H1 (cell line): Measurements from ENCODE around the gene TMEM150B. TPM values are rescaled to one million over a fixed set of nuclear protein-coding genes. Genes with fewer than 3 reads are reported as not detected.

Source experiments
- CTCF ChIA-PET: fragments of 300-600 bp; sonication (Branson Sonifier 250); formaldehyde crosslinking; loops from one replicate; lab custom pipeline; 2021; ENCODE audit not compliant: partially characterized antibody; lab: Charles Lee
- POLR2A ChIA-PET: fragments of 300-600 bp; sonication (Branson Sonifier 250); formaldehyde crosslinking; loops from one replicate; lab custom pipeline; 2021; ENCODE audit warnings: inconsistent platforms; ENCODE audit not compliant: partially characterized antibody; lab: Charles Lee
- DNase-seq, 2 experiments: peaks; one replicate each; pipeline versions ENCODE4 v3.0.0 to v3.0.0-alpha.2; 2010 to 2022; ENCODE audit warnings: low spot score in 2 of 2, low read depth in 1 of 2, mixed read lengths in 1 of 2
- FAIRE-seq: peaks from 2 replicates; lab custom pipeline; 2011; peaks lifted over from hg19 to GRCh38; lab: Jason Lieb, UNC
- H2AFZ ChIP-seq: 2 replicates; pipeline ENCODE4 v1.8.1; 2012; ENCODE audit warnings: low read length, inconsistent platforms
- H2AK5ac ChIP-seq: 2 replicates; pipeline ENCODE4 v1.6.1; 2013; ENCODE audit warnings: low read depth, low read length
- H2BK120ac ChIP-seq: replicated peaks from 2 replicates; pipeline ENCODE3; 2013; ENCODE audit warnings: low read depth, low read length, inconsistent platforms
- H2BK12ac ChIP-seq: 2 replicates; pipeline ENCODE4 v1.6.1; 2013; ENCODE audit warnings: low read depth, low read length
- H2BK15ac ChIP-seq: 2 replicates; pipeline ENCODE4 v1.6.1; 2013; ENCODE audit warnings: low read length
- H2BK20ac ChIP-seq: 2 replicates; pipeline ENCODE4 v1.6.1; 2013; ENCODE audit warnings: low read length
- H2BK5ac ChIP-seq: 2 replicates; pipeline ENCODE4 v1.6.1; 2013; ENCODE audit warnings: low read depth, low read length
- H3K14ac ChIP-seq: 2 replicates; pipeline ENCODE4 v1.6.1; 2013; ENCODE audit warnings: inconsistent platforms; ENCODE audit not compliant: insufficient read length
- H3K18ac ChIP-seq: 2 replicates; pipeline ENCODE4 v1.6.1; 2013; ENCODE audit warnings: low read length; ENCODE audit errors: extremely low read depth
- H3K23ac ChIP-seq: 2 replicates; pipeline ENCODE4 v1.6.1; 2013; ENCODE audit warnings: inconsistent platforms; ENCODE audit not compliant: insufficient read length
- H3K23me2 ChIP-seq: 2 replicates; pipeline ENCODE4 v1.6.1; 2013; ENCODE audit warnings: low read depth, low read length
- H3K27ac ChIP-seq: 2 replicates; pipeline ENCODE4 v1.6.1; 2011; ENCODE audit warnings: low read depth, low read length, inconsistent platforms
- H3K27me3 ChIP-seq, 4 experiments: replicated peaks in 1 of 4; 1 replicate in 1 of 4; 2 replicates in 3 of 4; pipeline versions ENCODE4 v1.6.1 to v1.8.1; 2011 to 2013; ENCODE audit warnings: low read length in 3 of 4, mild to moderate bottlenecking in 3 of 4, inconsistent platforms in 2 of 4, mixed read lengths in 2 of 4, moderate library complexity in 1 of 4; ENCODE audit not compliant: control insufficient read depth in 3 of 4, insufficient read depth in 3 of 4; ENCODE audit errors: extremely low read depth in 1 of 4
- H3K36me3 ChIP-seq, 4 experiments: 2 replicates each; pipeline versions ENCODE4 v1.6.1 to v1.8.1; 2011 to 2013; ENCODE audit warnings: mild to moderate bottlenecking in 4 of 4, low read length in 3 of 4, moderate library complexity in 2 of 4, control low read depth in 1 of 4, inconsistent platforms in 1 of 4; ENCODE audit not compliant: insufficient read depth in 4 of 4, control insufficient read depth in 2 of 4
- H3K4ac ChIP-seq: replicated peaks from 2 replicates; pipeline ENCODE3; 2013; ENCODE audit warnings: low read length, low read depth, mixed read lengths, inconsistent platforms; ENCODE audit not compliant: insufficient read length
- H3K4me1 ChIP-seq, 4 experiments: replicated peaks in 1 of 4; 1 replicate in 1 of 4; 2 replicates in 3 of 4; pipeline versions ENCODE4 v1.6.1 to v1.8.1; 2011 to 2013; ENCODE audit warnings: low read length in 3 of 4, inconsistent platforms in 2 of 4, mixed read lengths in 1 of 4; ENCODE audit not compliant: insufficient read depth in 4 of 4, control insufficient read depth in 3 of 4
- H3K4me2 ChIP-seq, 2 experiments: 2 replicates each; pipeline versions ENCODE4 v1.6.1 to v1.8.1; 2011 to 2013; ENCODE audit warnings: low read depth in 2 of 2, low read length in 2 of 2, control low read depth in 1 of 2, inconsistent platforms in 1 of 2, mild to moderate bottlenecking in 1 of 2; ENCODE audit not compliant: insufficient read depth in 1 of 2
- H3K4me3 ChIP-seq, 4 experiments: fragments of 200-600, 300-600 bp in 1 of 4; sonication (generic), shearing (Covaris generic), sonication (Bioruptor Twin) in 1 of 4; 2 replicates each; pipeline versions ENCODE4 v1.5.1 to v1.8.1; 2011 to 2016; ENCODE audit warnings: low read length in 4 of 4, low read depth in 3 of 4, control low read depth in 2 of 4, inconsistent platforms in 2 of 4, mild to moderate bottlenecking in 2 of 4, mixed read lengths in 1 of 4, moderate library complexity in 1 of 4; ENCODE audit not compliant: insufficient read depth in 2 of 4; ENCODE audit errors: extremely low read depth in 1 of 4
- H3K56ac ChIP-seq: replicated peaks from 2 replicates; pipeline ENCODE3; 2013; ENCODE audit warnings: low read depth, mild to moderate bottlenecking, mixed read lengths, low read length, inconsistent platforms; ENCODE audit not compliant: insufficient read length
- H3K79me1 ChIP-seq: 2 replicates; pipeline ENCODE4 v1.6.1; 2013; ENCODE audit warnings: low read depth, low read length, control low read depth
- H3K79me2 ChIP-seq, 2 experiments: 2 replicates each; pipeline versions ENCODE4 v1.6.1 to v1.8.1; 2012 to 2013; ENCODE audit warnings: low read length in 2 of 2, mild to moderate bottlenecking in 2 of 2, inconsistent platforms in 1 of 2; ENCODE audit not compliant: insufficient read depth in 2 of 2, control insufficient read depth in 1 of 2
- H3K9ac ChIP-seq, 4 experiments: replicated peaks in 1 of 4; 1 replicate in 1 of 4; 2 replicates in 3 of 4; pipeline versions ENCODE4 v1.6.1 to v1.8.1; 2011 to 2013; ENCODE audit warnings: low read depth in 3 of 4, low read length in 3 of 4, control low read depth in 2 of 4, mild to moderate bottlenecking in 2 of 4, moderate library complexity in 2 of 4, inconsistent platforms in 1 of 4; ENCODE audit errors: extremely low read depth in 1 of 4
- H3K9me3 ChIP-seq, 2 experiments: 2 replicates each; pipeline versions ENCODE4 v1.6.1 to v1.8.1; 2012 to 2013; ENCODE audit warnings: mild to moderate bottlenecking in 2 of 2, moderate library complexity in 2 of 2, control low read depth in 1 of 2, inconsistent platforms in 1 of 2, low read depth in 1 of 2, low read length in 1 of 2, mixed read lengths in 1 of 2; ENCODE audit not compliant: insufficient read depth in 2 of 2
- H4K20me1 ChIP-seq, 2 experiments: replicated peaks in 1 of 2; 2 replicates each; pipeline versions ENCODE3 to v1.8.1; 2011 to 2013; ENCODE audit warnings: inconsistent platforms in 2 of 2, low read length in 2 of 2, mild to moderate bottlenecking in 1 of 2; ENCODE audit not compliant: insufficient read depth in 2 of 2, control insufficient read depth in 1 of 2
- H4K5ac ChIP-seq: 2 replicates; pipeline ENCODE4 v1.6.1; 2013; ENCODE audit warnings: low read length, low read depth, mixed read lengths, inconsistent platforms; ENCODE audit not compliant: insufficient read length
- H4K8ac ChIP-seq: 2 replicates; pipeline ENCODE4 v1.8.0; 2013; ENCODE audit warnings: mild to moderate bottlenecking, moderate library complexity, low read length, inconsistent platforms; ENCODE audit not compliant: insufficient read depth; ENCODE audit errors: extremely low read depth
- H4K91ac ChIP-seq: replicated peaks from 2 replicates; pipeline ENCODE3; 2013; ENCODE audit warnings: low read length, mixed read lengths, inconsistent platforms; ENCODE audit not compliant: insufficient read length
- CREB1 ChIP-seq: IDR thresholded peaks from 2 replicates; pipeline ENCODE4 v1.6.1; 2012; ENCODE audit warnings: inconsistent platforms
- GTF2F1 ChIP-seq: IDR thresholded peaks from 2 replicates; pipeline ENCODE4 v1.6.1; 2012; ENCODE audit warnings: low read depth, low read length, improper control_type of control experiment, borderline replicate concordance
- POLR2A ChIP-seq, 2 experiments: IDR thresholded peaks; 1 replicate in 1 of 2; 2 replicates in 1 of 2; pipeline ENCODE4 v1.6.1; 2011; ENCODE audit warnings: low read depth in 2 of 2, low read length in 2 of 2, mild to moderate bottlenecking in 2 of 2; ENCODE audit errors: control extremely low read depth in 1 of 2
- TCF12 ChIP-seq: IDR thresholded peaks from 2 replicates; pipeline ENCODE4 v1.6.1; 2011; ENCODE audit warnings: low read depth, mild to moderate bottlenecking, low read length
- WGBS, 2 experiments: shearing (Covaris generic) in 1 of 2; methylation state at CpG; one replicate each; pipeline versions ENCODE4 v1.1.6 to v1.1.7; 2013 to 2015; ENCODE audit warnings: low lambda C conversion rate in 2 of 2, mixed read lengths in 2 of 2, inconsistent platforms in 1 of 2, low coverage in 1 of 2, missing lambda C conversion rate in 1 of 2; ENCODE audit not compliant: insufficient replicate concordance in 2 of 2, insufficient coverage in 1 of 2, insufficient read length in 1 of 2; ENCODE audit errors: extremely low coverage in 1 of 2, missing lambda C conversion rate in 1 of 2; 5-methylcytosine and 5-hydroxymethylcytosine counted together
- polyA plus RNA-seq, 7 experiments: library from polyadenylated mRNA; depleted of rRNA in 3 of 7; stranded (reverse) in 5 of 7; unstranded in 2 of 7; fragments of >200 nt in 5 of 7; fragments of 200-250 nt in 2 of 7; gene quantifications; 1 replicate in 5 of 7; 2 replicates in 1 of 7; 4 replicates in 1 of 7; pipeline versions ENCODE4 v1.2.1 to v1.2.3, GENCODE V29; 2011 to 2013; ENCODE audit warnings: missing spikeins in 2 of 7, mixed read lengths in 2 of 7
- total RNA-seq: library from RNA; stranded (reverse); fragmentation: NEBNext Ultra II Directional; extraction: Animal tissue kit (Norgen Biotek cat#: 25700); gene quantifications from 2 replicates; pipeline ENCODE4 v1.2.1, GENCODE V29; 2021
- TF ChIP-seq, protein P1 (sequence below), 3 experiments: IDR thresholded peaks; 1 replicate in 2 of 3; 2 replicates in 1 of 3; pipeline versions ENCODE4 v1.5.1 to v1.6.1; 2011; ENCODE audit warnings: low read length in 3 of 3, mild to moderate bottlenecking in 3 of 3, inconsistent platforms in 2 of 3, low read depth in 1 of 3, moderate library complexity in 1 of 3; ENCODE audit not compliant: insufficient read depth in 1 of 3; ENCODE audit errors: control extremely low read depth in 1 of 3
- TF ChIP-seq, protein P2 (sequence below): IDR thresholded peaks from 2 replicates; pipeline ENCODE4 v1.6.1; 2012; ENCODE audit warnings: low read length, inconsistent platforms

TMEM150B gene
- total and polyA plus RNA-seq, 2 of the 8 experiments (the other 6 are each of a cell fraction or from before 2014, with no cell fraction given) = 0.41 to 0.91 TPM

DNA sequence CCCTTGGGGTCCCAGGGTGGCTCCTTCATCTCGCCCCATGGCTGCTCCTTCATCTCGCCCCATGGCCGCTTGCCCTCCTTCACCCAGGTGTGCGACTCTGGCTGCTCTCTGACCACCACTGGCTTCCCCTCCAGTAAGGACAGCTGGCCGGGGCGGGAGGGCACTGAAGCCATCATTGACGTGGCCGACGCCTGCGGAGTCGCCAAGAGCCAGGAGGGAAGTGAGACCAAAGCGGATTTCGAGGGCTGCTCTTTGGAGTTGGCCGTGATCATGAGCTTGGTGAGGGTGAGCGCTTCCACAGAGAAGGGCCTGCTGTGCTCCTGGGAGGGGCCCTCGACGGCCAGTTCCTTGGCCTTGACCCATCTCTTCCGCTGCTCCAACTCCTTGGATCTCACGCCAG lies 33.4 kb upstream of the TMEM150B start:
- Histone ChIP-seq H3K79me2 (no peaks in the 10 kb centered on the region), H4K91ac (no peak overlapping the region), H2BK120ac (no peak overlapping the region), H2BK5ac (no peak overlapping the region), H3K36me3 (no peaks in the 10 kb centered on the region), H3K23ac (no peak overlapping the region), H3K4ac (no peak overlapping the region), H2BK15ac (peak overlapping the region; percentile 61; the same call in 1 of the 2 replicates), H3K27ac (no peak overlapping the region), H4K5ac (no peak overlapping the region), H3K4me1 (peaks cover 0 to 10% (median 7%) of the 10 kb centered on the region in 4 experiments; a peak in 6 of 7 replicates), H2BK12ac (no peak overlapping the region), H3K9me3 (no peaks in the 10 kb centered on the region), H4K20me1 (peaks cover 0 to 1% of the 10 kb centered on the region in 2 experiments), H2BK20ac (no peak overlapping the region), H3K9ac (no peak overlapping the region), H3K18ac (no peak overlapping the region), H3K14ac (no peak overlapping the region), H3K4me2 (no peak overlapping the region), H3K27me3 (peaks cover 3 to 36% (median 28%) of the 10 kb centered on the region in 4 experiments), H3K23me2 (peaks cover 7% of the 10 kb centered on the region; the same call in 1 of the 2 replicates), H3K79me1 (no peaks in the 10 kb centered on the region), H3K56ac (no peak overlapping the region), H2AK5ac (no peak overlapping the region), H4K8ac (no peak overlapping the region), H2AFZ (no peak overlapping the region), H3K4me3 (no peak overlapping the region)
- TF ChIP-seq POLR2A (IDR thresholded peaks at IDR 0.05; ENCODE audit: control extremely low read depth in 1 of 2, low read depth in 2 of 2, low read length in 2 of 2) (no peak), TCF12 (no peak), GTF2F1 (no peak), CREB1 (no peak)
- TF ChIP-seq, protein P1, sequence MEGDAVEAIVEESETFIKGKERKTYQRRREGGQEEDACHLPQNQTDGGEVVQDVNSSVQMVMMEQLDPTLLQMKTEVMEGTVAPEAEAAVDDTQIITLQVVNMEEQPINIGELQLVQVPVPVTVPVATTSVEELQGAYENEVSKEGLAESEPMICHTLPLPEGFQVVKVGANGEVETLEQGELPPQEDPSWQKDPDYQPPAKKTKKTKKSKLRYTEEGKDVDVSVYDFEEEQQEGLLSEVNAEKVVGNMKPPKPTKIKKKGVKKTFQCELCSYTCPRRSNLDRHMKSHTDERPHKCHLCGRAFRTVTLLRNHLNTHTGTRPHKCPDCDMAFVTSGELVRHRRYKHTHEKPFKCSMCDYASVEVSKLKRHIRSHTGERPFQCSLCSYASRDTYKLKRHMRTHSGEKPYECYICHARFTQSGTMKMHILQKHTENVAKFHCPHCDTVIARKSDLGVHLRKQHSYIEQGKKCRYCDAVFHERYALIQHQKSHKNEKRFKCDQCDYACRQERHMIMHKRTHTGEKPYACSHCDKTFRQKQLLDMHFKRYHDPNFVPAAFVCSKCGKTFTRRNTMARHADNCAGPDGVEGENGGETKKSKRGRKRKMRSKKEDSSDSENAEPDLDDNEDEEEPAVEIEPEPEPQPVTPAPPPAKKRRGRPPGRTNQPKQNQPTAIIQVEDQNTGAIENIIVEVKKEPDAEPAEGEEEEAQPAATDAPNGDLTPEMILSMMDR (IDR thresholded peaks at IDR 0.05; ENCODE audit: control extremely low read depth in 1 of 3, insufficient read depth in 1 of 3, low read depth in 1 of 3, low read length in 3 of 3) = no peak
- TF ChIP-seq, protein P2, sequence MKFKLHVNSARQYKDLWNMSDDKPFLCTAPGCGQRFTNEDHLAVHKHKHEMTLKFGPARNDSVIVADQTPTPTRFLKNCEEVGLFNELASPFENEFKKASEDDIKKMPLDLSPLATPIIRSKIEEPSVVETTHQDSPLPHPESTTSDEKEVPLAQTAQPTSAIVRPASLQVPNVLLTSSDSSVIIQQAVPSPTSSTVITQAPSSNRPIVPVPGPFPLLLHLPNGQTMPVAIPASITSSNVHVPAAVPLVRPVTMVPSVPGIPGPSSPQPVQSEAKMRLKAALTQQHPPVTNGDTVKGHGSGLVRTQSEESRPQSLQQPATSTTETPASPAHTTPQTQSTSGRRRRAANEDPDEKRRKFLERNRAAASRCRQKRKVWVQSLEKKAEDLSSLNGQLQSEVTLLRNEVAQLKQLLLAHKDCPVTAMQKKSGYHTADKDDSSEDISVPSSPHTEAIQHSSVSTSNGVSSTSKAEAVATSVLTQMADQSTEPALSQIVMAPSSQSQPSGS = no peak
- no peak for FAIRE-seq
- DNase-seq = no peak
- ChIA-PET POLR2A (interaction anchor here (0.6 to 6.1 kb wide), 11 partner anchors 9 to 192 kb away, joined by 3 to 30 read pairs (median 3); partner anchors contain the start of genes DNAAF3, TMEM238 and UBE2S), CTCF (interaction anchor here (1.0 to 2.0 kb wide), 5 partner anchors 10 to 67 kb away, joined by 3 to 5 read pairs (median 4); partner anchors contain the start of gene TMEM238)
- WGBS, 2 experiments = 93% methylated on average over 15 of the region's 19 CpGs; no CpG with 5 or more reads in 1 of the 2 experiments
